Glomerular endothelial cell (primary cell): Measurements from ENCODE around the gene TWIST2. TPM values are rescaled to one million over a fixed set of nuclear protein-coding genes. Genes with fewer than 3 reads are reported as not detected.

Experiments used
- DNase-seq: peaks from one replicate; pipeline ENCODE4 v3.0.0-alpha.2; 2011; ENCODE audit warnings: low read depth, low spot score; ENCODE audit errors: extremely low read depth
- total RNA-seq: library from RNA; depleted of rRNA; stranded (reverse); fragments of >200 nt; gene quantifications from 2 replicates; pipeline ENCODE4 v1.2.3, GENCODE V29; 2015

The TWIST2 gene
- total RNA-seq, 1 donor from 2014 or later, result 7.2 TPM

GRCh38 chr2:238916176-238916874 lies 68.4 kb downstream of the TWIST2 start:
- no peak for DNase-seq

- no peak for DNase-seq
Observed at GRCh38 chr2:238916875-238917590, 69.1 kb downstream of the TWIST2 start.

- DNase-seq, result no peak
Observed at GRCh38 chr2:238919307-238919706, 71.4 kb downstream of the TWIST2 start.

- no peak for DNase-seq
Observed at GRCh38 chr2:238920053-238920452, 72.2 kb downstream of the TWIST2 start.

GRCh38 chr2:238920601-238921001 lies 72.7 kb downstream of the TWIST2 start:
- no peak for DNase-seq

GRCh38 chr2:238921259-238921658 lies 73.4 kb downstream of the TWIST2 start:
- DNase-seq, result no peak

GRCh38 chr2:238921681-238922319 lies 73.9 kb downstream of the TWIST2 start:
- no peak for DNase-seq

GRCh38 chr2:238922435-238922834 lies 74.5 kb downstream of the TWIST2 start:
- no peak for DNase-seq

GRCh38 chr2:238924032-238924431 lies 76.1 kb downstream of the TWIST2 start:
- no peak for DNase-seq

GRCh38 chr2:238924796-238925195 lies 76.9 kb downstream of the TWIST2 start:
- no peak for DNase-seq

GRCh38 chr2:238925281-238925680 lies 77.4 kb downstream of the TWIST2 start:
- DNase-seq, result no peak

- DNase-seq, result no peak
Observed at GRCh38 chr2:238925816-238926521, 78.1 kb downstream of the TWIST2 start.

- no peak for DNase-seq
Observed at GRCh38 chr2:238926761-238927611, 79.1 kb downstream of the TWIST2 start.

GRCh38 chr2:238927746-238928519 lies 80.0 kb downstream of the TWIST2 start:
- no peak for DNase-seq

GRCh38 chr2:238928520-238929241 lies 80.8 kb downstream of the TWIST2 start:
- no peak for DNase-seq

GRCh38 chr2:238929242-238930081 lies 81.6 kb downstream of the TWIST2 start:
- no peak for DNase-seq

GRCh38 chr2:238930216-238930615 lies 82.3 kb downstream of the TWIST2 start:
- no peak for DNase-seq
